ENCODE measurements around the gene MUC5AC.
"Not testable (repeated sequence)": the region's sequence is repeated elsewhere in the genome, so short reads cannot be mapped to it uniquely, and the experiment has no call there.

MUC5AC gene

DNA sequence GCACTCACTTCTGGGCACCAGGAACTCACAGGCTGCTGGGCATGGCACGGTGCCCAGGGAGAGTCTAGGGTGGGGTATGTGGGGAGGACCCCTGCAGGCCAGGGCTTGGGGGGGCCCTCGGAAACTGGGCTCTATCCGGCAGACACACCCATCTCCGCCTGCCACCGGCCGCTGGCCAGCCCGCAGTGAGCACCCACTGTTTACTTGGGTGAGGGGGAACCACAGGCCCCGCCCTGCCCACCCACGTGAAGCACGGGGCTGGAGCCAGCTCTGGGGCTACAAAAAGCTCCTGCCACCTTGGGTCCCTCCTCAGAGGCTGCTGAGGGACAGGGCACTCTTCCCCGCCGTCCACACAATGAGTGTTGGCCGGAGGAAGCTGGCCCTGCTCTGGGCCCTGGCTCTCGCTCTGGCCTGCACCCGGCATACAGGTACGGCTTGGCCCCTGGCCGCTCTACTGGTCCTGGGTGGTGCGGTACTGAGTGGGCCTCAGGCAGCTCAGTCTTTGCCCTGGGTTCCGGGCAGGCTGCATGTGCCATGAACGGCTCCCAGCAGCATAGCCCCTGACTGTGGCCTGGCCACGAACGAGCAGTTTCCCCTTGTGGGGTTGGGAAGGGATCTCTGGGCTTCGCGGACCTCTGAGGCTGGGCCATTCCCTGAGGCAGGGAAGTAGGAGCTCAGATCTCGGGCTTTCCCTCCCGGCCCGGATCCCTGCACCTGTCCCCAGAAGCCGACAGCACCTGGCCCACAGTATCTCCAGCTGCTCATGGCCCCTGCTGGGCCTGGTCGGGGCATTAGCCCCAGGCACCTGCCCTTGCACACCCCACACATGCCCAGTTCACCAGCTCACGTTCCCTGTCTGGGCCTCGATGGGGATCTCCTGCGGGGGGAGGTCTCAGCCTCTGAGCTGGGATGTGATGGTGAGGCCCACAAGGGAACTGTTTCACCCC lies at the start of gene MUC5AC:
MUC5AC (plus strand) TSS at position 309 of the 947 bp plus-strand sequence; CDS start at position 356, 47 bp downstream.
- Histone ChIP-seq H3K4me1 (ENCODE audit: control insufficient read depth in 1 of 2, insufficient read depth in 2 of 2, low read length in 2 of 2) (no peaks in the 10 kb centered on the region), H3K27ac (ENCODE audit: low read length) (no peak within 1 kb of the TSS)

GRCh38 chr11:1108246-1108900 lies 49.4 kb upstream of the MUC5AC start:
- Histone ChIP-seq H3K27me3 (ENCODE audit: low read depth, low read length) (no peaks in the 10 kb centered on the region), H3K27ac (ENCODE audit: low read length) (no peak overlapping the region), H3K4me3 (ENCODE audit: low read depth in 1 of 2, low read length in 2 of 2) (no peak overlapping the region), H3K4me1 (ENCODE audit: control insufficient read depth in 1 of 2, insufficient read depth in 2 of 2, low read length in 2 of 2) (no peaks in the 10 kb centered on the region), H3K36me3 (ENCODE audit: control insufficient read depth in 1 of 2, insufficient read depth in 2 of 2, low read length in 2 of 2) (no peaks in the 10 kb centered on the region), H3K9me3 (ENCODE audit: control insufficient read depth in 1 of 2, low read length in 2 of 2) (no peaks in the 10 kb centered on the region)

More for the DNA sequence above, at the start of gene MUC5AC:
- Histone ChIP-seq H3K4me3 (ENCODE audit: low read depth in 1 of 2, low read length in 2 of 2) (no peak within 1 kb of the TSS), H3K36me3 (ENCODE audit: control insufficient read depth in 1 of 2, insufficient read depth in 2 of 2, low read length in 2 of 2) (no peaks in the 10 kb centered on the region), H3K9me3 (ENCODE audit: control insufficient read depth in 1 of 2, low read length in 2 of 2) (no peaks in the 10 kb centered on the region), H3K27me3 (ENCODE audit: low read depth, low read length) (no peaks in the 10 kb centered on the region)

GRCh38 chr11:1109101-1109917 lies 48.4 kb upstream of the MUC5AC start:
- no peaks in the 10 kb centered on the region for H3K9me3 ChIP-seq (ENCODE audit: control insufficient read depth in 1 of 2, low read length in 2 of 2)
- H3K27me3 ChIP-seq (ENCODE audit: low read depth, low read length): no peaks in the 10 kb centered on the region
- no peak overlapping the region for H3K4me3 ChIP-seq (ENCODE audit: low read depth in 1 of 2, low read length in 2 of 2)
- H3K27ac ChIP-seq (ENCODE audit: low read length): no peak overlapping the region
- no peaks in the 10 kb centered on the region for H3K4me1 ChIP-seq (ENCODE audit: control insufficient read depth in 1 of 2, insufficient read depth in 2 of 2, low read length in 2 of 2)
- H3K36me3 ChIP-seq (ENCODE audit: control insufficient read depth in 1 of 2, insufficient read depth in 2 of 2, low read length in 2 of 2): no peaks in the 10 kb centered on the region

DNA sequence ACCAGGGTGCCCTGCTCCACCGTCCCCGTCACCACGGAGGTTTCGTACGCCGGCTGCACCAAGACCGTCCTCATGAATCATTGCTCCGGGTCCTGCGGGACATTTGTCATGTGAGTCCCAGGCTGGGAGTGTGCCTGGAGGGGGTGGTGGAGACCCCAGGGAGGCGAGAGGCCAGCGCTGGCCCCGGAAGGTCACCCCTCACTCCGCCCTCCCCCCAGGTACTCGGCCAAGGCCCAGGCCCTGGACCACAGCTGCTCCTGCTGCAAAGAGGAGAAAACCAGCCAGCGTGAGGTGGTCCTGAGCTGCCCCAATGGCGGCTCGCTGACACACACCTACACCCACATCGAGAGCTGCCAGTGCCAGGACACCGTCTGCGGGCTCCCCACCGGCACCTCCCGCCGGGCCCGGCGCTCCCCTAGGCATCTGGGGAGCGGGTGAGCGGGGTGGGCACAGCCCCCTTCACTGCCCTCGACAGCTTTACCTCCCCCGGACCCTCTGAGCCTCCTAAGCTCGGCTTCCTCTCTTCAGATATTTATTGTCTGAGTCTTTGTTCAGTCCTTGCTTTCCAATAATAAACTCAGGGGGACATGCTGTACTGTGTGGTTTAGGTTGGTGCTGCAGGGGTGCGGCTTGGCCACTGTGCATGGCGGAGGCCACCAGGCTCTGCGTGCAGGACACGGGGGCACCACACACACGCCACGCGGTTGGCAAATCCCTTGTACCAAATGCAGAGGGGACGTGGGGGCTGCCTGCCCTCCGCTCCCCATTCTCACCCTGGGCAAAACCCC lies 47.6 kb upstream of the MUC5AC start:
- H3K9me3 ChIP-seq (ENCODE audit: control insufficient read depth in 1 of 2, low read length in 2 of 2): no peaks in the 10 kb centered on the region
- no peak overlapping the region for H3K27ac ChIP-seq (ENCODE audit: low read length)
- no peaks in the 10 kb centered on the region for H3K36me3 ChIP-seq (ENCODE audit: control insufficient read depth in 1 of 2, insufficient read depth in 2 of 2, low read length in 2 of 2)
- H3K4me3 ChIP-seq (ENCODE audit: low read depth in 1 of 2, low read length in 2 of 2): no peak overlapping the region
- no peaks in the 10 kb centered on the region for H3K4me1 ChIP-seq (ENCODE audit: control insufficient read depth in 1 of 2, insufficient read depth in 2 of 2, low read length in 2 of 2)
- H3K27me3 ChIP-seq (ENCODE audit: low read depth, low read length): no peaks in the 10 kb centered on the region

DNA sequence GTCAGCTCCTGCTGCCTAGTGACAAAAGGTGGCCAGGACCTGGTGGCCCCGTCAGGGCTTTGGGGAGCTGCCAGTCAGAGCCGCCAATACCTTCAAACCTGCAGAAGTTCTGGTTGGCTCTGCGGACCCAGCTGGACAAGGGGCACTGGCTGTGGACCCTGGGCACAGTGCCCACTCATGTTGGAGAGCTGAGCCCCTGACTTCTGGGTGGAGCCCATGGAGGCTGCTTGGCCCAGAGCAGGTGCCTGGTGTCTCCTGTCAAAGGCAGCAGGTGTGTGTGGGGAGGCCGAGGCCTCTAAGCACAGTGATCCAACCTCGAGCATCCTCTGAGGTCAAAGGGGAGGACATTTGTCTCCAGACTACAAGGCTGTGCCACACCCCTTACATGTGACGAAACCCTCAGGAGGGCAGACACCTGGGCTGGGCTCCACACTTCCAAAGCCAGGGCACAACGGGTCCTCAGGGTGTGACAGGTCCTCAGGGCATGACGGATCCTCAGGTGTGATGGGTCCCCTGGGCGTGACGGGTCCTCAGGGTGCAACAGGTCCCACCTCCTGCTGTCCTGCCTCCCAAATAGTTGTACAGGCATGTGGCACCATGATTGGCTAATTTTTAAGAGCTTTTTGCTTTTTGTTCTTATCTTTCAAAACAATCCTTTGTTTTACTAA lies 46.1 kb upstream of the MUC5AC start:
- no peaks in the 10 kb centered on the region for H3K36me3 ChIP-seq (ENCODE audit: control insufficient read depth in 1 of 2, insufficient read depth in 2 of 2, low read length in 2 of 2)

GRCh38 chr11:1112351-1113191 lies 45.2 kb upstream of the MUC5AC start:
- no peaks in the 10 kb centered on the region for H3K4me1 ChIP-seq (ENCODE audit: control insufficient read depth in 1 of 2, insufficient read depth in 2 of 2, low read length in 2 of 2)
- H3K27ac ChIP-seq (ENCODE audit: low read length): no peak overlapping the region
- H3K27me3 ChIP-seq (ENCODE audit: low read depth, low read length): no peaks in the 10 kb centered on the region
- no peak overlapping the region for H3K4me3 ChIP-seq (ENCODE audit: low read depth in 1 of 2, low read length in 2 of 2)
- no peaks in the 10 kb centered on the region for H3K36me3 ChIP-seq (ENCODE audit: control insufficient read depth in 1 of 2, insufficient read depth in 2 of 2, low read length in 2 of 2)
- no peaks in the 10 kb centered on the region for H3K9me3 ChIP-seq (ENCODE audit: control insufficient read depth in 1 of 2, low read length in 2 of 2)

More for the DNA sequence above, 46.1 kb upstream of the MUC5AC start:
- Histone ChIP-seq H3K4me1 (ENCODE audit: control insufficient read depth in 1 of 2, insufficient read depth in 2 of 2, low read length in 2 of 2) (no peaks in the 10 kb centered on the region), H3K27me3 (ENCODE audit: low read depth, low read length) (no peaks in the 10 kb centered on the region), H3K9me3 (ENCODE audit: control insufficient read depth in 1 of 2, low read length in 2 of 2) (no peaks in the 10 kb centered on the region), H3K4me3 (ENCODE audit: low read depth in 1 of 2, low read length in 2 of 2) (no peak overlapping the region), H3K27ac (ENCODE audit: low read length) (no peak overlapping the region)

GRCh38 chr11:1113405-1114201 lies 44.1 kb upstream of the MUC5AC start:
- H3K27ac ChIP-seq (ENCODE audit: low read length): no peak overlapping the region
- no peaks in the 10 kb centered on the region for H3K36me3 ChIP-seq (ENCODE audit: control insufficient read depth in 1 of 2, insufficient read depth in 2 of 2, low read length in 2 of 2)
- no peaks in the 10 kb centered on the region for H3K4me1 ChIP-seq (ENCODE audit: control insufficient read depth in 1 of 2, insufficient read depth in 2 of 2, low read length in 2 of 2)
- no peaks in the 10 kb centered on the region for H3K27me3 ChIP-seq (ENCODE audit: low read depth, low read length)
- H3K4me3 ChIP-seq (ENCODE audit: low read depth in 1 of 2, low read length in 2 of 2): no peak overlapping the region
- no peaks in the 10 kb centered on the region for H3K9me3 ChIP-seq (ENCODE audit: control insufficient read depth in 1 of 2, low read length in 2 of 2)

GRCh38 chr11:1115292-1115691 lies 42.5 kb upstream of the MUC5AC start:
- not testable (repeated sequence) for H3K4me3 ChIP-seq (ENCODE audit: low read depth in 1 of 2, low read length in 2 of 2); H3K27me3 ChIP-seq (ENCODE audit: low read depth, low read length); H3K9me3 ChIP-seq (ENCODE audit: control insufficient read depth in 1 of 2, low read length in 2 of 2); H3K36me3 ChIP-seq (ENCODE audit: control insufficient read depth in 1 of 2, insufficient read depth in 2 of 2, low read length in 2 of 2); H3K4me1 ChIP-seq (ENCODE audit: control insufficient read depth in 1 of 2, insufficient read depth in 2 of 2, low read length in 2 of 2); H3K27ac ChIP-seq (ENCODE audit: low read length)

DNA sequence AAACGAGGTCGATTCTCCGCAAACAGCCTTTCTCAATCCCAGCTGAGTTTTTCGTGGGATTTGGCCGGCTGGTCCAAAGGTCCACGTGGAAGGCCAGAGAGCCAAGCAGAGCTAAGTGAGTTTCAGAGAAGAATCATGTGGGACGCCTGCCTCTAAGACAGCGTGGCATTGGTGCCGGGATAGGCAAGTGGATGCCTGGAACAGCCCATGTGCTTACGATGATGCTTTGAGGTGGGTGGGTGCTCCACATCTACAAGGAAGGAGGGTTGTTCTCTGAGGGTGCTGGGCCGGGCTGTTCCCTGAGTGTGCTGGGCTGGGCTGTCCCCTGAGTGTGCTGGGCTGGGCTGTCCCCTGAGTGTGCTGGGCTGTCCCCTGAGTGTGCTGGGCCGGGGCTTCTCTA lies 41.6 kb upstream of the MUC5AC start:
- Histone ChIP-seq H3K4me3 (ENCODE audit: low read depth in 1 of 2, low read length in 2 of 2) (no peak overlapping the region), H3K27ac (ENCODE audit: low read length) (no peak overlapping the region), H3K36me3 (ENCODE audit: control insufficient read depth in 1 of 2, insufficient read depth in 2 of 2, low read length in 2 of 2) (no peaks in the 10 kb centered on the region), H3K4me1 (ENCODE audit: control insufficient read depth in 1 of 2, insufficient read depth in 2 of 2, low read length in 2 of 2) (no peaks in the 10 kb centered on the region), H3K27me3 (ENCODE audit: low read depth, low read length) (no peaks in the 10 kb centered on the region), H3K9me3 (ENCODE audit: control insufficient read depth in 1 of 2, low read length in 2 of 2) (no peaks in the 10 kb centered on the region)
